GM12878 (cell line): ENCODE data around the gene MEGF6. TPM values are rescaled to one million over a fixed set of nuclear protein-coding genes. Genes with fewer than 3 reads are reported as not detected.

Source experiments
- ATAC-seq: fragments of 200-7000 bp; cut with Tn5 transposase; 3 replicates; pipeline ENCODE4 v1.9.1; 2020; ENCODE audit warnings: mild to moderate bottlenecking, moderate library complexity
- BruUV-seq: library from RNA; stranded (reverse); fragments of 400-500 nt; replicated peaks from 2 replicates; lab custom pipeline; 2021; lab: Mats Ljungman, UMichigan
- CTCF ChIA-PET: fragments of 300-600 bp; sonication (Branson Sonifier 250); formaldehyde crosslinking; extraction: SDS; loops from one replicate; lab custom pipeline; 2021; ENCODE audit warnings: inconsistent platforms; lab: Yijun Ruan, JAX
- POLR2A ChIA-PET: fragments of 350-600 bp; formaldehyde crosslinking; extraction: SDS; loops from one replicate; lab custom pipeline; 2021; ENCODE audit warnings: inconsistent platforms; lab: Charles Lee
- RAD21 ChIA-PET: fragments of 300-600 bp; sonication (Branson Sonifier 250); formaldehyde crosslinking; loops from one replicate; lab custom pipeline; 2023; ENCODE audit warnings: antibody characterized with exemption; ENCODE audit not compliant: unreplicated experiment; lab: Charles Lee
- SMC1A ChIA-PET: fragments of 300-600 bp; sonication (Branson Sonifier 250); formaldehyde crosslinking; loops from one replicate; lab custom pipeline; 2023; ENCODE audit not compliant: unreplicated experiment, uncharacterized antibody; lab: Charles Lee
- DNase-seq: peaks from one replicate; pipeline ENCODE4 v3.0.0-alpha.2; 2011; ENCODE audit warnings: low read depth, low spot score
- FAIRE-seq: peaks from 3 replicates; lab custom pipeline; 2011; peaks lifted over from hg19 to GRCh38; lab: Jason Lieb, UNC
- H2AFZ ChIP-seq: 2 replicates; pipeline ENCODE4 v1.6.0; 2011; ENCODE audit warnings: low read depth, low read length, control low read depth; ENCODE audit not compliant: control insufficient read depth
- H3K27ac ChIP-seq: 2 replicates; pipeline ENCODE4 v1.5.1; 2011; ENCODE audit warnings: control low read depth; ENCODE audit not compliant: control insufficient read depth, insufficient read depth
- H3K27me3 ChIP-seq, 2 experiments: replicated peaks in 1 of 2; 2 replicates each; pipeline versions ENCODE4 v1.6.0 to v1.6.1; 2011; ENCODE audit warnings: low read length in 1 of 2; ENCODE audit not compliant: control insufficient read depth in 2 of 2, insufficient read depth in 2 of 2
- H3K36me3 ChIP-seq, 2 experiments: 2 replicates each; pipeline ENCODE4 v1.5.1; 2011; ENCODE audit warnings: low read length in 1 of 2; ENCODE audit not compliant: control insufficient read depth in 2 of 2, insufficient read depth in 2 of 2
- H3K4me1 ChIP-seq: 2 replicates; pipeline ENCODE4 v1.6.1; 2011; ENCODE audit warnings: mild to moderate bottlenecking, low read length, moderate library complexity, mixed read lengths; ENCODE audit not compliant: control insufficient read depth, insufficient read depth
- H3K4me2 ChIP-seq: 2 replicates; pipeline ENCODE4 v1.6.0; 2011; ENCODE audit warnings: control low read depth; ENCODE audit not compliant: control insufficient read depth, insufficient read depth
- H3K4me3 ChIP-seq: fragments of 200-600 bp; sonication (generic); 2 replicates; pipeline ENCODE4 v1.5.1; 2016
- H3K79me2 ChIP-seq: 2 replicates; pipeline ENCODE4 v1.6.0; 2011; ENCODE audit warnings: low read length; ENCODE audit not compliant: control insufficient read depth, insufficient read depth
- H3K9ac ChIP-seq: 2 replicates; pipeline ENCODE4 v1.8.0; 2011; ENCODE audit warnings: low read length, control low read depth, mixed read lengths; ENCODE audit not compliant: control insufficient read depth, insufficient read depth
- H3K9me3 ChIP-seq: replicated peaks from 3 replicates; pipeline ENCODE4 v1.5.1; 2011; ENCODE audit warnings: mild to moderate bottlenecking, low read length; ENCODE audit not compliant: control insufficient read depth, insufficient read depth
- H4K20me1 ChIP-seq: 2 replicates; pipeline ENCODE4 v1.6.0; 2011; ENCODE audit not compliant: control insufficient read depth, insufficient read depth
- CBFB ChIP-seq: IDR thresholded peaks from 2 replicates; pipeline ENCODE4 v1.6.1; 2016; ENCODE audit warnings: antibody characterized with exemption, low read depth
- CEBPB ChIP-seq, 2 experiments: fragments of 150-350 bp in 1 of 2; IDR thresholded peaks; 2 replicates each; pipeline ENCODE4 v1.6.1; 2012 to 2014; ENCODE audit warnings: low read depth in 2 of 2, low read length in 2 of 2, borderline replicate concordance in 1 of 2, inconsistent platforms in 1 of 2
- CHD4 ChIP-seq: fragments of 200-600 bp; sonication (generic); IDR thresholded peaks from 2 replicates; pipeline ENCODE4 v1.6.1; 2016; ENCODE audit warnings: mild to moderate bottlenecking
- EED ChIP-seq: sonication (generic); IDR thresholded peaks from 2 replicates; pipeline ENCODE4 v1.6.1; 2016; ENCODE audit warnings: antibody characterized with exemption, low read depth
- FOXK2 ChIP-seq: fragments of 450-650 bp; IDR thresholded peaks from 2 replicates; pipeline ENCODE4 v1.6.1; 2017; ENCODE audit warnings: mild to moderate bottlenecking, moderate library complexity
- GABPA ChIP-seq: IDR thresholded peaks from 2 replicates; pipeline ENCODE4 v1.6.1; 2014; ENCODE audit warnings: antibody characterized with exemption, low read depth, mild to moderate bottlenecking, inconsistent platforms
- IRF4 ChIP-seq: IDR thresholded peaks from 2 replicates; pipeline ENCODE4 v1.6.1; 2011; ENCODE audit warnings: low read depth, low read length
- NBN ChIP-seq: fragments of 450-650 bp; IDR thresholded peaks from 2 replicates; pipeline ENCODE4 v1.6.1; 2016
- NFYB ChIP-seq: IDR thresholded peaks from 2 replicates; pipeline ENCODE4 v1.6.1; 2011; ENCODE audit warnings: low read depth, mild to moderate bottlenecking, low read length, improper control_type of control experiment, moderate library complexity; ENCODE audit not compliant: insufficient read depth
- RAD21 ChIP-seq: IDR thresholded peaks from 2 replicates; pipeline ENCODE4 v1.6.1; 2011; ENCODE audit warnings: mild to moderate bottlenecking, low read depth, low read length, moderate library complexity; ENCODE audit not compliant: insufficient read depth
- RCOR1 ChIP-seq: conservative IDR thresholded peaks from 2 replicates; pipeline ENCODE4 v1.6.1; 2012; ENCODE audit warnings: low read depth, low read length, improper control_type of control experiment
- SREBF1 ChIP-seq: IDR thresholded peaks from 2 replicates; pipeline ENCODE4 v1.6.1; 2012; ENCODE audit warnings: mild to moderate bottlenecking, low read length
- STAT3 ChIP-seq: IDR thresholded peaks from 2 replicates; pipeline ENCODE4 v1.6.1; 2011; ENCODE audit warnings: low read depth, low read length, improper control_type of control experiment
- TAF1 ChIP-seq: IDR thresholded peaks from 2 replicates; pipeline ENCODE4 v1.6.1; 2011; ENCODE audit warnings: mild to moderate bottlenecking, low read depth, low read length, borderline replicate concordance
- TCF3 ChIP-seq: IDR thresholded peaks from 2 replicates; pipeline ENCODE4 v1.6.1; 2012; ENCODE audit warnings: low read depth, mild to moderate bottlenecking, low read length, borderline replicate concordance; ENCODE audit not compliant: insufficient read depth
- WRNIP1 ChIP-seq: IDR thresholded peaks from 2 replicates; pipeline ENCODE4 v1.6.1; 2011; ENCODE audit warnings: low read depth, low read length, improper control_type of control experiment, borderline replicate concordance
- ZSCAN29 ChIP-seq: fragments of 450-650 bp; IDR thresholded peaks from 2 replicates; pipeline ENCODE4 v1.6.1; 2017; ENCODE audit warnings: mild to moderate bottlenecking, moderate library complexity
- WGBS: methylation state at CpG from one replicate; pipeline ENCODE4 v1.1.6; 2016; ENCODE audit warnings: low lambda C conversion rate; ENCODE audit not compliant: insufficient replicate concordance, insufficient coverage; ENCODE audit errors: missing lambda C conversion rate; 5-methylcytosine and 5-hydroxymethylcytosine counted together
- in situ Hi-C: fragments of 300-500 bp; cut with MboI; formaldehyde crosslinking; loops from 9 replicates; pipeline ENCODE4 v1.14.3; 2018; ENCODE audit warnings: mixed read lengths
- intact Hi-C: fragments of 100-400 bp; cut with micrococcal nuclease; formaldehyde crosslinking; loops from one replicate; pipeline ENCODE4 v1.14.2; 2022; ENCODE audit not compliant: unreplicated experiment
- polyA plus RNA-seq, 11 experiments: library from polyadenylated mRNA; depleted of rRNA in 4 of 11; unstranded in 6 of 11; stranded (reverse) in 5 of 11; fragments of >200 nt; fragmentation: Nextera tagmentation in 4 of 11; fragmentation: Illumina TruSeq in 1 of 11; extraction: Ambion mirVana in 4 of 11; extraction: Trizol in 1 of 11; gene quantifications; 1 replicate in 1 of 11; 2 replicates in 10 of 11; pipeline versions ENCODE4 v1.2.1 to v1.2.3, GENCODE V29; 2011 to 2016; ENCODE audit warnings: inconsistent platforms in 2 of 11, missing spikeins in 2 of 11, low read depth in 1 of 11
- total RNA-seq, 4 experiments: library from RNA; depleted of rRNA in 3 of 4; stranded (reverse); fragments of >200 nt in 3 of 4; fragmentation: Illumina TruSeq in 1 of 4; extraction: Trizol in 1 of 4; gene quantifications; 2 replicates each; pipeline versions ENCODE4 v1.2.1 to v1.2.3, GENCODE V29; 2013 to 2021

The MEGF6 gene
- total and polyA plus RNA-seq, 10 of the 15 experiments (the other 5 are each of a cell fraction or from before 2014, with no cell fraction given) = 0.03 to 0.41 TPM; not detected in 8

- Histone ChIP-seq H3K36me3 (no peaks in the 10 kb centered on the region), H3K4me2 (no peak overlapping the region), H2AFZ (no peak overlapping the region), H3K9me3 (no peaks in the 10 kb centered on the region), H3K27me3 (no peaks in the 10 kb centered on the region), H4K20me1 (no peaks in the 10 kb centered on the region), H3K4me1 (no peaks in the 10 kb centered on the region), H3K79me2 (no peaks in the 10 kb centered on the region), H3K27ac (no peak overlapping the region), H3K9ac (no peak overlapping the region), H3K4me3 (no peak overlapping the region)
- in situ Hi-C loops = no loop called here
- TF ChIP-seq NBN = no peak
- TF ChIP-seq TAF1 = no peak
- no peak for TF ChIP-seq EED
- DNase-seq = no peak
- no peak for FAIRE-seq
- ChIA-PET RAD21 (interaction anchor here (1.1 kb wide), 1 partner anchor 53 kb away, joined by 6 read pairs; no protein-coding TSS in a partner anchor), CTCF (interaction anchor here (1.1 to 5.0 kb wide), 4 partner anchors 50 to 114 kb away, joined by 3 to 38 read pairs (median 4); no protein-coding TSS in a partner anchor), SMC1A (interaction anchor here (3.7 kb wide), 1 partner anchor 53 kb away, joined by 23 read pairs; no protein-coding TSS in a partner anchor), POLR2A (no interaction called here)
- no TSS peak for BruUV-seq
- ATAC-seq = no peak
- 46% methylated on average over 32 of the region's 32 CpGs for WGBS
- intact Hi-C loops = no loop called here
These were observed 44.1 kb downstream of the MEGF6 start for GRCh38 chr1:3566951-3567804.

GRCh38 chr1:3566003-3566885 is 45.1 kb downstream of the MEGF6 start:
- Histone ChIP-seq H3K4me2 (no peak overlapping the region), H2AFZ (no peak overlapping the region), H3K36me3 (no peaks in the 10 kb centered on the region), H3K9ac (no peak overlapping the region), H3K79me2 (no peaks in the 10 kb centered on the region), H3K4me1 (no peaks in the 10 kb centered on the region), H3K27ac (no peak overlapping the region), H4K20me1 (no peaks in the 10 kb centered on the region), H3K4me3 (no peak overlapping the region), H3K9me3 (no peaks in the 10 kb centered on the region), H3K27me3 (no peaks in the 10 kb centered on the region; a peak in 1 of 4 replicates)
- CTCF ChIA-PET = interaction anchor here (1.1 to 5.0 kb wide), 3 partner anchors 51 to 113 kb away, joined by 3 to 38 read pairs (median 3); no protein-coding TSS in a partner anchor
- intact Hi-C loops (no loop called here), in situ Hi-C loops (no loop called here)
- ATAC-seq (no peak), DNase-seq (no peak), FAIRE-seq (no peak)
- BruUV-seq = no TSS peak
- WGBS = 22% methylated on average over 27 of the region's 27 CpGs
- RAD21 ChIA-PET = interaction anchor here (1.1 kb wide), 1 partner anchor 54 kb away, joined by 6 read pairs; no protein-coding TSS in a partner anchor
- SMC1A ChIA-PET = interaction anchor here (3.7 kb wide), 1 partner anchor 53 kb away, joined by 23 read pairs; no protein-coding TSS in a partner anchor
- POLR2A ChIA-PET = no interaction called here
- no peak for TF ChIP-seq STAT3
- no peak for TF ChIP-seq RCOR1
- TF ChIP-seq NFYB = no peak
- no peak for TF ChIP-seq CEBPB (IDR thresholded peaks at IDR 0.05; ENCODE audit: borderline replicate concordance in 1 of 2, low read depth in 2 of 2, low read length in 2 of 2)
- no peak for TF ChIP-seq RAD21
- no peak for TF ChIP-seq WRNIP1
- no peak for TF ChIP-seq IRF4
- no peak for TF ChIP-seq ZSCAN29
- TF ChIP-seq SREBF1 = no peak
- TF ChIP-seq TAF1 = no peak
- TF ChIP-seq FOXK2 = no peak
- TF ChIP-seq GABPA = no peak
- no peak for TF ChIP-seq CBFB
- TF ChIP-seq TCF3 = no peak
- TF ChIP-seq CHD4 = no peak
